ENCODE results near the gene LPCAT1.

DNA sequence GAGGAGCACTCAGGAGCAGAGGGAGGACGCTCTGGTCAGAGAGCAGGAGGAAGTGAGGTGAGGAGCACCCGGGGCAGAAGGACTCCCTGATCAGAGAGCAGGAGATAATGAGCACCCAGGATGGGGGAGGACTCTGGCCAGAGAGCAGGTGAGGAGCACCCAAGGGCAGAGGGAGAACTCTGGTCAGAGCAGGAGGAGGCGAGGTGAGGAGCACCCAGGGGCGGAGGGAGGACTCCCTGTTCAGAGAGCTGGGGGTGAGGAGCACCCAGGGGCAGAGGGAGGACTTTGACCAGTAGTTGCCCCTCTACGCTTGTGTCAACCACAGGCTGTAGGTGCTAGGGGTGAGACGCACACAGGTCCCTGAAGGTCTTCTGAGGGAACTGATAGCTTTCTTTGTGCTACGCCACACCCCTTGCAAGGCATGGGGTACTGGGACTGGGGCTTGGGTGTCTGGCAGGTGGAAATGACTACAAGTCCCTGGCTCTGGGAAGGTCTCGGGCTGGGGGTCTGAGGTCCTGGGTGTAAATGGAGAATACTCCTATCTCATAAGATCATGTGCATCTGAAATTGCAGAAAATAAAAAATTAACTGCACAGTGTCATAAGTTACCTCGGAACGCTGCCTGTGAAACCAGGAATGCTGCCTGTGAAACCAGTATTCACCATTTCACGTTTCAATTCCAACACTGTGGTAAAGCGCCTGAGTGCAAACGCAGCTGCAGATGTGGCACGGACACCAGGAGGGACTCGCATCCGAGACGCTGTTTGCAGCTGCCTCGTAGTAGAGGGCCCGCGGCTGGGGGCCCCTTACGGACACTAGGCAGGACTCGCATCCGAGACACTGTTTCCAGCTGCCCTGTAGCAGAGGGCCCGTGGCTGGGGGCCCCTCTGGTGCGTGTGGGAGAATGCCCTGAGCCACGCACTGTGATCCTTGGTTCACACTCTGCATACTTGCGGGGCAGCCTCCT lies 51.5 kb downstream of the LPCAT1 start:
- TF ChIP-seq EZH2phosphoT487 (IDR thresholded peaks at IDR 0.05; ENCODE audit: borderline replicate concordance) (no peak), CTCF (IDR thresholded peaks at IDR 0.05 in 2 of 3, conservative IDR thresholded peaks at IDR 0.05 in 1 of 3; ENCODE audit: borderline replicate concordance in 1 of 3, insufficient read depth in 1 of 3, low read depth in 2 of 3, low read length in 2 of 3) (no peak), POLR2AphosphoS5 (IDR thresholded peaks at IDR 0.05; ENCODE audit: low read depth, low read length) (no peak), REST (IDR thresholded peaks at IDR 0.05; ENCODE audit: low read depth) (no peak), YY1 (IDR thresholded peaks at IDR 0.05; ENCODE audit: extremely low read depth, insufficient replicate concordance, low read depth, low read length) (no peak), ZNF274 (IDR thresholded peaks at IDR 0.05; ENCODE audit: low read depth, low read length) (no peak), EZH2 (IDR thresholded peaks at IDR 0.05) (no peak), EGR1 (IDR thresholded peaks at IDR 0.05; ENCODE audit: low read depth) (no peak), POLR2A (IDR thresholded peaks at IDR 0.05; ENCODE audit: borderline replicate concordance, extremely low read depth, insufficient read depth, insufficient read length) (no peak), JUND (IDR thresholded peaks at IDR 0.05) (no peak), FOSL1 (IDR thresholded peaks at IDR 0.05; ENCODE audit: low read depth) (no peak), ELF1 (IDR thresholded peaks at IDR 0.05; ENCODE audit: borderline replicate concordance, low read depth) (no peak), SIN3A (IDR thresholded peaks at IDR 0.05; ENCODE audit: low read depth) (no peak)
- TF ChIP-seq, protein P1, sequence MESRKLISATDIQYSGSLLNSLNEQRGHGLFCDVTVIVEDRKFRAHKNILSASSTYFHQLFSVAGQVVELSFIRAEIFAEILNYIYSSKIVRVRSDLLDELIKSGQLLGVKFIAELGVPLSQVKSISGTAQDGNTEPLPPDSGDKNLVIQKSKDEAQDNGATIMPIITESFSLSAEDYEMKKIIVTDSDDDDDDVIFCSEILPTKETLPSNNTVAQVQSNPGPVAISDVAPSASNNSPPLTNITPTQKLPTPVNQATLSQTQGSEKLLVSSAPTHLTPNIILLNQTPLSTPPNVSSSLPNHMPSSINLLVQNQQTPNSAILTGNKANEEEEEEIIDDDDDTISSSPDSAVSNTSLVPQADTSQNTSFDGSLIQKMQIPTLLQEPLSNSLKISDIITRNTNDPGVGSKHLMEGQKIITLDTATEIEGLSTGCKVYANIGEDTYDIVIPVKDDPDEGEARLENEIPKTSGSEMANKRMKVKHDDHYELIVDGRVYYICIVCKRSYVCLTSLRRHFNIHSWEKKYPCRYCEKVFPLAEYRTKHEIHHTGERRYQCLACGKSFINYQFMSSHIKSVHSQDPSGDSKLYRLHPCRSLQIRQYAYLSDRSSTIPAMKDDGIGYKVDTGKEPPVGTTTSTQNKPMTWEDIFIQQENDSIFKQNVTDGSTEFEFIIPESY (IDR thresholded peaks at IDR 0.05; ENCODE audit: extremely low read depth, insufficient replicate concordance, low read length) = no peak

Measured in HCT116 (cell line).